K562 (cell line): ENCODE data around the gene ZNF215. TPM values are rescaled to one million over a fixed set of nuclear protein-coding genes. Genes with fewer than 3 reads are reported as not detected.

Experiments
- ATAC-seq: fragments of 200-7000 bp; cut with Tn5 transposase; 3 replicates; pipeline ENCODE4 v1.9.1; 2020; ENCODE audit warnings: moderate library complexity
- BruUV-seq: library from RNA; stranded (reverse); fragments of 400-500 nt; replicated peaks from 2 replicates; lab custom pipeline; 2021; lab: Mats Ljungman, UMichigan
- CTCF ChIA-PET: fragments of 300-600 bp; formaldehyde crosslinking; extraction: SDS; loops from one replicate; lab custom pipeline; 2021; ENCODE audit warnings: low intra/inter-chr PET ratio; lab: Yijun Ruan, JAX
- POLR2A ChIA-PET: fragments of 300-600, 350-650 bp; sonication (Branson Sonifier 250); formaldehyde crosslinking; extraction: SDS; loops from one replicate; lab custom pipeline; 2021; ENCODE audit warnings: antibody characterized with exemption, inconsistent platforms; lab: Yijun Ruan, JAX
- DNase-seq, 4 experiments: peaks; one replicate each; pipeline versions ENCODE4 v3.0.0 to v3.0.0-alpha.2; 2011 to 2018; ENCODE audit warnings: low spot score in 3 of 4, mixed read lengths in 3 of 4; ENCODE audit errors: extremely low read depth in 1 of 4
- FAIRE-seq: peaks from 2 replicates; lab custom pipeline; 2011; peaks lifted over from hg19 to GRCh38; lab: Jason Lieb, UNC
- H2AFZ ChIP-seq: 2 replicates; pipeline ENCODE4 v1.6.0; 2011; ENCODE audit warnings: low read depth, low read length, control low read depth, inconsistent platforms
- H3K27ac ChIP-seq: fragments of 200-600 bp; 3 replicates; pipeline ENCODE4 v1.8.0; 2011; ENCODE audit warnings: low read depth, mild to moderate bottlenecking, control low read depth, inconsistent platforms, low read length, moderate library complexity, mixed read lengths; ENCODE audit errors: extremely low read depth
- H3K27me3 ChIP-seq, 2 experiments: fragments of 300-600 bp in 1 of 2; 2 replicates in 1 of 2; 3 replicates in 1 of 2; pipeline versions ENCODE4 v1.6.0 to v1.8.0; 2011; ENCODE audit warnings: inconsistent platforms in 2 of 2, low read length in 2 of 2, mild to moderate bottlenecking in 1 of 2, mixed read lengths in 1 of 2, moderate library complexity in 1 of 2; ENCODE audit not compliant: control insufficient read depth in 2 of 2, insufficient read depth in 2 of 2
- H3K36me3 ChIP-seq: fragments of 300-600 bp; 3 replicates; pipeline ENCODE4 v1.8.0; 2011; ENCODE audit warnings: mild to moderate bottlenecking, low read length, inconsistent platforms; ENCODE audit not compliant: control insufficient read depth, insufficient read depth
- H3K4me1 ChIP-seq, 2 experiments: fragments of 200-600 bp in 1 of 2; replicated peaks in 1 of 2; 2 replicates in 1 of 2; 3 replicates in 1 of 2; pipeline versions ENCODE4 v1.5.1 to v1.8.0; 2011; ENCODE audit warnings: inconsistent platforms in 2 of 2, low read length in 2 of 2, mild to moderate bottlenecking in 1 of 2, mixed read lengths in 1 of 2, moderate library complexity in 1 of 2; ENCODE audit not compliant: control insufficient read depth in 2 of 2, insufficient read depth in 2 of 2
- H3K4me2 ChIP-seq: 2 replicates; pipeline ENCODE4 v1.6.1; 2011; ENCODE audit warnings: low read length, control low read depth, inconsistent platforms, mixed read lengths; ENCODE audit not compliant: insufficient read depth
- H3K4me3 ChIP-seq: fragments of 200-600 bp; sonication (generic), shearing (Covaris generic); 2 replicates; pipeline ENCODE4 v1.5.1; 2016; ENCODE audit warnings: control low read depth, inconsistent platforms
- H3K79me2 ChIP-seq: fragments of 200-600 bp; 3 replicates; pipeline ENCODE4 v1.8.0; 2011; ENCODE audit warnings: low read length, inconsistent platforms; ENCODE audit not compliant: control insufficient read depth, insufficient read depth
- H3K9ac ChIP-seq, 2 experiments: 2 replicates each; pipeline versions ENCODE4 v1.6.0 to v1.6.1; 2011; ENCODE audit warnings: low read depth in 2 of 2, low read length in 2 of 2, control low read depth in 1 of 2, inconsistent platforms in 1 of 2, mild to moderate bottlenecking in 1 of 2, mixed read lengths in 1 of 2; ENCODE audit not compliant: insufficient read depth in 1 of 2
- H3K9me1 ChIP-seq: one replicate; pipeline ENCODE4 v1.6.0; 2011; ENCODE audit warnings: inconsistent platforms, mild to moderate bottlenecking, low read length, moderate library complexity; ENCODE audit not compliant: control insufficient read depth, insufficient read depth
- H3K9me3 ChIP-seq: replicated peaks from 2 replicates; pipeline ENCODE4 v1.5.1; 2011; ENCODE audit warnings: low read depth, low read length, inconsistent platforms; ENCODE audit not compliant: control insufficient read depth, insufficient read depth
- H4K20me1 ChIP-seq: replicated peaks from 2 replicates; pipeline ENCODE4 v1.6.1; 2011; ENCODE audit warnings: low read length, inconsistent platforms, mixed read lengths; ENCODE audit not compliant: control insufficient read depth, insufficient read depth
- DPF2 ChIP-seq: fragments of 450-650 bp; IDR thresholded peaks from 2 replicates; pipeline ENCODE4 v1.6.1; 2016
- HDAC2 ChIP-seq: fragments of 450-650 bp; IDR thresholded peaks from 2 replicates; pipeline ENCODE4 v1.6.1; 2016; ENCODE audit warnings: mild to moderate bottlenecking
- KLF6 ChIP-seq: fragments of 250-450 bp; sonication (Bioruptor Pico); IDR thresholded peaks from 2 replicates; pipeline ENCODE4 v1.4.0; 2020; ENCODE audit warnings: mild to moderate bottlenecking, moderate library complexity, borderline replicate concordance
- LEF1 ChIP-seq: fragments of 450-650 bp; IDR thresholded peaks from 2 replicates; pipeline ENCODE4 v1.6.1; 2016; ENCODE audit warnings: mild to moderate bottlenecking
- PHF20 ChIP-seq: fragments of 450-650 bp; IDR thresholded peaks from 2 replicates; pipeline ENCODE4 v1.6.1; 2018; ENCODE audit not compliant: partially characterized antibody
- TRIM24 ChIP-seq, 2 experiments: fragments of 450-650 bp; IDR thresholded peaks; 2 replicates each; pipeline ENCODE4 v1.6.1; 2016
- WGBS: fragments of 100-300 bp; shearing (Covaris generic); methylation state at CpG from one replicate; pipeline ENCODE4 v1.1.6; 2016; ENCODE audit warnings: low coverage, mixed read lengths; ENCODE audit not compliant: insufficient coverage; ENCODE audit errors: missing lambda C conversion rate; 5-methylcytosine and 5-hydroxymethylcytosine counted together
- in situ Hi-C: fragments of 300-500 bp; cut with MboI; formaldehyde crosslinking; loops from 4 replicates; pipeline ENCODE4 v1.15.0; 2018; ENCODE audit warnings: inconsistent platforms, mixed read lengths
- intact Hi-C: fragments of 100-400 bp; cut with micrococcal nuclease; formaldehyde crosslinking; loops from 2 replicates; pipeline ENCODE4 v1.14.2; 2022
- polyA plus RNA-seq, 8 experiments: library from polyadenylated mRNA; depleted of rRNA in 4 of 8; stranded (reverse) in 5 of 8; unstranded in 3 of 8; fragments of >200 nt; fragmentation: Nextera tagmentation in 2 of 8; fragmentation: Illumina TruSeq in 1 of 8; extraction: Ambion mirVana in 2 of 8; extraction: Trizol in 1 of 8; gene quantifications; 2 replicates each; pipeline versions ENCODE4 v1.2.1 to v1.2.3, GENCODE V29; 2011 to 2014; ENCODE audit warnings: inconsistent platforms in 1 of 8, missing spikeins in 1 of 8
- total RNA-seq, 7 experiments: library from RNA; depleted of rRNA in 6 of 7; stranded (reverse); fragments of >200 nt in 6 of 7; fragmentation: Illumina TruSeq in 2 of 7; extraction: Trizol in 2 of 7; gene quantifications; 2 replicates each; pipeline versions ENCODE4 v1.2.1 to v1.2.3, GENCODE V29; 2011 to 2021; ENCODE audit warnings: low replicate concordance in 1 of 7
- TF ChIP-seq, protein P1 (sequence below), 2 experiments: fragments of 450-650 bp; IDR thresholded peaks; 2 replicates each; pipeline ENCODE4 v1.6.1; 2018; ENCODE audit warnings: mild to moderate bottlenecking in 2 of 2, low read depth in 1 of 2; ENCODE audit not compliant: partially characterized antibody in 2 of 2
- TF ChIP-seq, protein P2 (sequence below): sonication (generic); formaldehyde crosslinking; IDR thresholded peaks from 2 replicates; pipeline ENCODE4 v1.8.0; 2022; ENCODE audit warnings: mild to moderate bottlenecking, missing genetic modification reagents

The ZNF215 gene
- total and polyA plus RNA-seq, 9 of the 15 experiments (the other 6 are each of a cell fraction or from before 2014, with no cell fraction given): 11.2 to 19.1 (median 14.2) TPM

DNA sequence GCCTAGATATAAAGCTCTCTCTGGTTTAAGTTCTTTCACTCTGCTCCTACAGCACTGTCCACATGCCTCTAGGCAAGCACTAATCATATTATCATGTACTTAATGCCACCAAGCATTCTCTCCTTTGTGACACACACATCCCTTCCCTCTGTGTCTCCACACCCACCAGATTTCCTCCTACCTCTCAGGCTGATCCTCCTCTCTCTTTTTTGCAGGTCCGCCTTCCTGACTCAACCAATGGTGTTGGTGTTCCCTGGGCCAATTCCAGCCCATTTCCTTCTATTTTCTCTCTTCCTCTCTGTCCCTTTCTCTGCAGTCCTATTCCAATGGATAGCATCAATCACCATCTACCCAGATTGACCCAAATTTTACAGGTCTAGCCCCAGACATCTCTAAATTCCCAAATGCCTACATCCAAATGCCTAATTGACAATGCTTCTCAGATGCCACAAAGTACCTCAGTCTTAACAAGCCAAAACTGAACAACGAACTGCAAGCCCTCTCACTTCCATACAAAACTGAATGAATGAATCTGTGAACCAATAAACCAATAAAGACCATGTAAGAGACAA is 504 bp upstream of the ZNF215 start:
- WGBS: 14% methylated on average over 2 of the region's 2 CpGs
- BruUV-seq: TSS peak; percentile 75
- H3K36me3 ChIP-seq: peaks cover 17% of the 10 kb centered on the region; the same call in 2 of the 3 replicates
- no peaks in the 10 kb centered on the region for H3K9me3 ChIP-seq
- H3K27ac ChIP-seq: peak overlapping the region; percentile 89
- ChIA-PET POLR2A (interaction anchor here (0.7 to 1.8 kb wide), 5 partner anchors 9 to 20 kb away, joined by 3 to 7 read pairs (median 6); no protein-coding TSS in a partner anchor), CTCF (no interaction called here)
- peak; percentile 25 to 66 (median 42) for DNase-seq
- peak; percentile 58 for ATAC-seq
- in situ Hi-C loops: no loop called here
- FAIRE-seq: no peak
- intact Hi-C loops: no loop called here
- peak overlapping the region; percentile 70 for H3K4me3 ChIP-seq
- peak overlapping the region; percentile 62 to 90; a peak in 3 of 4 replicates for H3K9ac ChIP-seq
- no peaks in the 10 kb centered on the region for H4K20me1 ChIP-seq
- no peaks in the 10 kb centered on the region for H3K27me3 ChIP-seq
- peaks cover 29% of the 10 kb centered on the region for H3K79me2 ChIP-seq
- peak overlapping the region; percentile 94 for H3K4me2 ChIP-seq
- peak overlapping the region; percentile 98 for H2AFZ ChIP-seq
- no peaks in the 10 kb centered on the region for H3K9me1 ChIP-seq
- H3K4me1 ChIP-seq: peaks cover 0 to 11% of the 10 kb centered on the region in 2 experiments; a peak in 3 of 5 replicates
- TF ChIP-seq KLF6 (0 out of 2 replicates have a peak, but pooled peaks have one; percentile 14), TRIM24 (IDR thresholded peaks at IDR 0.05) (0 out of 4 replicates have a peak, but pooled peaks of 1 of the 2 experiments have one; percentile 48), DPF2 (peak; percentile 24), HDAC2 (0 out of 2 replicates have a peak, but pooled peaks have one; percentile 11), LEF1 (0 out of 2 replicates have a peak, but pooled peaks have one; percentile 8), PHF20 (peak; percentile 11)
- TF ChIP-seq, protein P1, sequence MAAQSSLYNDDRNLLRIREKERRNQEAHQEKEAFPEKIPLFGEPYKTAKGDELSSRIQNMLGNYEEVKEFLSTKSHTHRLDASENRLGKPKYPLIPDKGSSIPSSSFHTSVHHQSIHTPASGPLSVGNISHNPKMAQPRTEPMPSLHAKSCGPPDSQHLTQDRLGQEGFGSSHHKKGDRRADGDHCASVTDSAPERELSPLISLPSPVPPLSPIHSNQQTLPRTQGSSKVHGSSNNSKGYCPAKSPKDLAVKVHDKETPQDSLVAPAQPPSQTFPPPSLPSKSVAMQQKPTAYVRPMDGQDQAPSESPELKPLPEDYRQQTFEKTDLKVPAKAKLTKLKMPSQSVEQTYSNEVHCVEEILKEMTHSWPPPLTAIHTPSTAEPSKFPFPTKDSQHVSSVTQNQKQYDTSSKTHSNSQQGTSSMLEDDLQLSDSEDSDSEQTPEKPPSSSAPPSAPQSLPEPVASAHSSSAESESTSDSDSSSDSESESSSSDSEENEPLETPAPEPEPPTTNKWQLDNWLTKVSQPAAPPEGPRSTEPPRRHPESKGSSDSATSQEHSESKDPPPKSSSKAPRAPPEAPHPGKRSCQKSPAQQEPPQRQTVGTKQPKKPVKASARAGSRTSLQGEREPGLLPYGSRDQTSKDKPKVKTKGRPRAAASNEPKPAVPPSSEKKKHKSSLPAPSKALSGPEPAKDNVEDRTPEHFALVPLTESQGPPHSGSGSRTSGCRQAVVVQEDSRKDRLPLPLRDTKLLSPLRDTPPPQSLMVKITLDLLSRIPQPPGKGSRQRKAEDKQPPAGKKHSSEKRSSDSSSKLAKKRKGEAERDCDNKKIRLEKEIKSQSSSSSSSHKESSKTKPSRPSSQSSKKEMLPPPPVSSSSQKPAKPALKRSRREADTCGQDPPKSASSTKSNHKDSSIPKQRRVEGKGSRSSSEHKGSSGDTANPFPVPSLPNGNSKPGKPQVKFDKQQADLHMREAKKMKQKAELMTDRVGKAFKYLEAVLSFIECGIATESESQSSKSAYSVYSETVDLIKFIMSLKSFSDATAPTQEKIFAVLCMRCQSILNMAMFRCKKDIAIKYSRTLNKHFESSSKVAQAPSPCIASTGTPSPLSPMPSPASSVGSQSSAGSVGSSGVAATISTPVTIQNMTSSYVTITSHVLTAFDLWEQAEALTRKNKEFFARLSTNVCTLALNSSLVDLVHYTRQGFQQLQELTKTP (IDR thresholded peaks at IDR 0.05; ENCODE audit: low read depth in 1 of 2, partially characterized antibody in 2 of 2): peak; percentile 46 to 47
- TF ChIP-seq, protein P2, sequence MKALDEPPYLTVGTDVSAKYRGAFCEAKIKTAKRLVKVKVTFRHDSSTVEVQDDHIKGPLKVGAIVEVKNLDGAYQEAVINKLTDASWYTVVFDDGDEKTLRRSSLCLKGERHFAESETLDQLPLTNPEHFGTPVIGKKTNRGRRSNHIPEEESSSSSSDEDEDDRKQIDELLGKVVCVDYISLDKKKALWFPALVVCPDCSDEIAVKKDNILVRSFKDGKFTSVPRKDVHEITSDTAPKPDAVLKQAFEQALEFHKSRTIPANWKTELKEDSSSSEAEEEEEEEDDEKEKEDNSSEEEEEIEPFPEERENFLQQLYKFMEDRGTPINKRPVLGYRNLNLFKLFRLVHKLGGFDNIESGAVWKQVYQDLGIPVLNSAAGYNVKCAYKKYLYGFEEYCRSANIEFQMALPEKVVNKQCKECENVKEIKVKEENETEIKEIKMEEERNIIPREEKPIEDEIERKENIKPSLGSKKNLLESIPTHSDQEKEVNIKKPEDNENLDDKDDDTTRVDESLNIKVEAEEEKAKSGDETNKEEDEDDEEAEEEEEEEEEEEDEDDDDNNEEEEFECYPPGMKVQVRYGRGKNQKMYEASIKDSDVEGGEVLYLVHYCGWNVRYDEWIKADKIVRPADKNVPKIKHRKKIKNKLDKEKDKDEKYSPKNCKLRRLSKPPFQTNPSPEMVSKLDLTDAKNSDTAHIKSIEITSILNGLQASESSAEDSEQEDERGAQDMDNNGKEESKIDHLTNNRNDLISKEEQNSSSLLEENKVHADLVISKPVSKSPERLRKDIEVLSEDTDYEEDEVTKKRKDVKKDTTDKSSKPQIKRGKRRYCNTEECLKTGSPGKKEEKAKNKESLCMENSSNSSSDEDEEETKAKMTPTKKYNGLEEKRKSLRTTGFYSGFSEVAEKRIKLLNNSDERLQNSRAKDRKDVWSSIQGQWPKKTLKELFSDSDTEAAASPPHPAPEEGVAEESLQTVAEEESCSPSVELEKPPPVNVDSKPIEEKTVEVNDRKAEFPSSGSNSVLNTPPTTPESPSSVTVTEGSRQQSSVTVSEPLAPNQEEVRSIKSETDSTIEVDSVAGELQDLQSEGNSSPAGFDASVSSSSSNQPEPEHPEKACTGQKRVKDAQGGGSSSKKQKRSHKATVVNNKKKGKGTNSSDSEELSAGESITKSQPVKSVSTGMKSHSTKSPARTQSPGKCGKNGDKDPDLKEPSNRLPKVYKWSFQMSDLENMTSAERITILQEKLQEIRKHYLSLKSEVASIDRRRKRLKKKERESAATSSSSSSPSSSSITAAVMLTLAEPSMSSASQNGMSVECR (CRISPR knock-in tag): peak; percentile 27; the same call in 1 of the 2 replicates
